ENCODE data around the gene SND1. TPM values are rescaled to one million over a fixed set of nuclear protein-coding genes. Genes with fewer than 3 reads are reported as not detected.

The SND1 gene
- polyA plus RNA-seq, 1 donor = 144 TPM

GRCh38 chr7:127908430-127909258 lies 256.6 kb downstream of the SND1 start:
- WGBS (ENCODE audit: insufficient coverage, low lambda C conversion rate) = no CpG with 5 or more reads among the region's 4 CpGs
- H3K27ac ChIP-seq (ENCODE audit: low read length) = peak overlapping the region; percentile 61
- H3K4me3 ChIP-seq (ENCODE audit: low read length) = no peak overlapping the region
- no peaks in the 10 kb centered on the region for H3K9me3 ChIP-seq (ENCODE audit: control insufficient read depth, low read depth, low read length)
- H3K27me3 ChIP-seq (ENCODE audit: control insufficient read depth, insufficient read depth, low read length) = no peaks in the 10 kb centered on the region
- H3K4me1 ChIP-seq (ENCODE audit: control insufficient read depth, insufficient read depth, low read length) = peaks cover 58% of the 10 kb centered on the region
- DNase-seq = peak in 1 of 2 donors; percentile 77
- H3K36me3 ChIP-seq (ENCODE audit: control insufficient read depth, insufficient read depth, low read length) = no peaks in the 10 kb centered on the region

- no peak for DNase-seq
- H3K9me3 ChIP-seq (ENCODE audit: control insufficient read depth, low read depth, low read length) = no peaks in the 10 kb centered on the region
- no peak overlapping the region for H3K4me3 ChIP-seq (ENCODE audit: low read length)
- WGBS (ENCODE audit: insufficient coverage, low lambda C conversion rate) = no CpG with 5 or more reads among the region's 3 CpGs
- peak overlapping the region; percentile 61 for H3K27ac ChIP-seq (ENCODE audit: low read length)
- H3K36me3 ChIP-seq (ENCODE audit: control insufficient read depth, insufficient read depth, low read length) = no peaks in the 10 kb centered on the region
- H3K4me1 ChIP-seq (ENCODE audit: control insufficient read depth, insufficient read depth, low read length) = peaks cover 55% of the 10 kb centered on the region
- no peaks in the 10 kb centered on the region for H3K27me3 ChIP-seq (ENCODE audit: control insufficient read depth, insufficient read depth, low read length)
Observed at GRCh38 chr7:127909424-127910152, 257.6 kb downstream of the SND1 start.

GRCh38 chr7:127910670-127911069 lies 258.7 kb downstream of the SND1 start:
- no peaks in the 10 kb centered on the region for H3K27me3 ChIP-seq (ENCODE audit: control insufficient read depth, insufficient read depth, low read length)
- no peak overlapping the region for H3K27ac ChIP-seq (ENCODE audit: low read length)
- H3K9me3 ChIP-seq (ENCODE audit: control insufficient read depth, low read depth, low read length) = no peaks in the 10 kb centered on the region
- H3K4me3 ChIP-seq (ENCODE audit: low read length) = no peak overlapping the region
- DNase-seq = no peak
- WGBS (ENCODE audit: insufficient coverage, low lambda C conversion rate) = no CpG with 5 or more reads among the region's 3 CpGs
- no peaks in the 10 kb centered on the region for H3K36me3 ChIP-seq (ENCODE audit: control insufficient read depth, insufficient read depth, low read length)
- peaks cover 44% of the 10 kb centered on the region for H3K4me1 ChIP-seq (ENCODE audit: control insufficient read depth, insufficient read depth, low read length)

- DNase-seq = no peak
- Histone ChIP-seq H3K27ac (ENCODE audit: low read length) (no peak overlapping the region), H3K36me3 (ENCODE audit: control insufficient read depth, insufficient read depth, low read length) (no peaks in the 10 kb centered on the region), H3K4me1 (ENCODE audit: control insufficient read depth, insufficient read depth, low read length) (peaks cover 31% of the 10 kb centered on the region), H3K4me3 (ENCODE audit: low read length) (no peak overlapping the region), H3K9me3 (ENCODE audit: control insufficient read depth, low read depth, low read length) (no peaks in the 10 kb centered on the region), H3K27me3 (ENCODE audit: control insufficient read depth, insufficient read depth, low read length) (no peaks in the 10 kb centered on the region)
- 100% methylated on average over 1 of the region's 1 CpG for whole genome bisulfite sequencing (ENCODE audit: insufficient coverage, low lambda C conversion rate)
Observed at GRCh38 chr7:127911968-127912511, 260.0 kb downstream of the SND1 start.

- Histone ChIP-seq H3K27me3 (ENCODE audit: control insufficient read depth, insufficient read depth, low read length) (no peaks in the 10 kb centered on the region), H3K4me3 (ENCODE audit: low read length) (no peak overlapping the region), H3K9me3 (ENCODE audit: control insufficient read depth, low read depth, low read length) (no peaks in the 10 kb centered on the region), H3K4me1 (ENCODE audit: control insufficient read depth, insufficient read depth, low read length) (peaks cover 23% of the 10 kb centered on the region), H3K36me3 (ENCODE audit: control insufficient read depth, insufficient read depth, low read length) (no peaks in the 10 kb centered on the region), H3K27ac (ENCODE audit: low read length) (peak overlapping the region; percentile 4)
- WGBS (ENCODE audit: insufficient coverage, low lambda C conversion rate) = no CpG with 5 or more reads among the region's 2 CpGs
- DNase-seq = peak in 1 of 2 donors; percentile 75
Observed at GRCh38 chr7:127912901-127913300, 260.9 kb downstream of the SND1 start.

GRCh38 chr7:127913686-127914085 lies 261.7 kb downstream of the SND1 start:
- Histone ChIP-seq H3K36me3 (ENCODE audit: control insufficient read depth, insufficient read depth, low read length) (no peaks in the 10 kb centered on the region), H3K4me3 (ENCODE audit: low read length) (no peak overlapping the region), H3K27me3 (ENCODE audit: control insufficient read depth, insufficient read depth, low read length) (no peaks in the 10 kb centered on the region), H3K9me3 (ENCODE audit: control insufficient read depth, low read depth, low read length) (no peaks in the 10 kb centered on the region), H3K4me1 (ENCODE audit: control insufficient read depth, insufficient read depth, low read length) (peaks cover 15% of the 10 kb centered on the region), H3K27ac (ENCODE audit: low read length) (no peak overlapping the region)
- 80% methylated on average over 1 of the region's 2 CpGs for WGBS (ENCODE audit: insufficient coverage, low lambda C conversion rate)
- DNase-seq = no peak

- Histone ChIP-seq H3K9me3 (ENCODE audit: control insufficient read depth, low read depth, low read length) (no peaks in the 10 kb centered on the region), H3K4me1 (ENCODE audit: control insufficient read depth, insufficient read depth, low read length) (peaks cover 9% of the 10 kb centered on the region), H3K36me3 (ENCODE audit: control insufficient read depth, insufficient read depth, low read length) (no peaks in the 10 kb centered on the region), H3K27ac (ENCODE audit: low read length) (no peak overlapping the region), H3K27me3 (ENCODE audit: control insufficient read depth, insufficient read depth, low read length) (no peaks in the 10 kb centered on the region), H3K4me3 (ENCODE audit: low read length) (no peak overlapping the region)
- 100% methylated on average over 1 of the region's 6 CpGs for WGBS (ENCODE audit: insufficient coverage, low lambda C conversion rate)
- no peak for DNase-seq
Observed at GRCh38 chr7:127914693-127915092, 262.7 kb downstream of the SND1 start.

- H3K36me3 ChIP-seq (ENCODE audit: control insufficient read depth, insufficient read depth, low read length) = no peaks in the 10 kb centered on the region
- no peak overlapping the region for H3K4me3 ChIP-seq (ENCODE audit: low read length)
- no peak overlapping the region for H3K27ac ChIP-seq (ENCODE audit: low read length)
- WGBS (ENCODE audit: insufficient coverage, low lambda C conversion rate) = no CpG with 5 or more reads among the region's 3 CpGs
- DNase-seq = no peak
- peaks cover 6% of the 10 kb centered on the region for H3K4me1 ChIP-seq (ENCODE audit: control insufficient read depth, insufficient read depth, low read length)
- no peaks in the 10 kb centered on the region for H3K27me3 ChIP-seq (ENCODE audit: control insufficient read depth, insufficient read depth, low read length)
- H3K9me3 ChIP-seq (ENCODE audit: control insufficient read depth, low read depth, low read length) = no peaks in the 10 kb centered on the region
Observed at GRCh38 chr7:127916735-127917134, 264.7 kb downstream of the SND1 start.

GRCh38 chr7:127918130-127918529 lies 266.1 kb downstream of the SND1 start:
- H3K4me1 ChIP-seq (ENCODE audit: control insufficient read depth, insufficient read depth, low read length) = peaks cover 5% of the 10 kb centered on the region
- 89% methylated on average over 1 of the region's 8 CpGs for WGBS (ENCODE audit: insufficient coverage, low lambda C conversion rate)
- H3K36me3 ChIP-seq (ENCODE audit: control insufficient read depth, insufficient read depth, low read length) = no peaks in the 10 kb centered on the region
- no peaks in the 10 kb centered on the region for H3K27me3 ChIP-seq (ENCODE audit: control insufficient read depth, insufficient read depth, low read length)
- DNase-seq = no peak
- H3K4me3 ChIP-seq (ENCODE audit: low read length) = no peak overlapping the region
- no peak overlapping the region for H3K27ac ChIP-seq (ENCODE audit: low read length)
- H3K9me3 ChIP-seq (ENCODE audit: control insufficient read depth, low read depth, low read length) = no peaks in the 10 kb centered on the region

GRCh38 chr7:127920787-127921438 lies 268.9 kb downstream of the SND1 start:
- no peak overlapping the region for H3K4me3 ChIP-seq (ENCODE audit: low read length)
- no peaks in the 10 kb centered on the region for H3K36me3 ChIP-seq (ENCODE audit: control insufficient read depth, insufficient read depth, low read length)
- no peak overlapping the region for H3K27ac ChIP-seq (ENCODE audit: low read length)
- H3K27me3 ChIP-seq (ENCODE audit: control insufficient read depth, insufficient read depth, low read length) = no peaks in the 10 kb centered on the region
- WGBS (ENCODE audit: insufficient coverage, low lambda C conversion rate) = no CpG with 5 or more reads among the region's 2 CpGs
- DNase-seq = no peak
- H3K9me3 ChIP-seq (ENCODE audit: control insufficient read depth, low read depth, low read length) = no peaks in the 10 kb centered on the region
- H3K4me1 ChIP-seq (ENCODE audit: control insufficient read depth, insufficient read depth, low read length) = no peaks in the 10 kb centered on the region

Data from large intestine (tissue), 3 donors.